Measurements from ENCODE around the gene BCR. TPM values are rescaled to one million over a fixed set of nuclear protein-coding genes. Genes with fewer than 3 reads are reported as not detected.
"Not testable (repeated sequence)": the region's sequence is repeated elsewhere in the genome, so short reads cannot be mapped to it uniquely, and the experiment has no call there.

Gene BCR
- total and polyA plus RNA-seq, 9 donors: 7.1 to 44.6 (median 35.6) TPM

GRCh38 chr22:23325183-23325582, 144.9 kb downstream of the BCR start:
- no peaks in the 10 kb centered on the region for H3K4me1 ChIP-seq (ENCODE audit: insufficient read depth)
- no peaks in the 10 kb centered on the region for H3K9me3 ChIP-seq
- no peak overlapping the region for H3K4me3 ChIP-seq
- H3K27me3 ChIP-seq: no peaks in the 10 kb centered on the region
- DNase-seq: no peak
- TF ChIP-seq CTCF (IDR thresholded peaks at IDR 0.05) (no peak), EP300 (IDR thresholded peaks at IDR 0.05) (no peak), POLR2A (IDR thresholded peaks at IDR 0.05) (no peak)
- WGBS, 3 donors: 68 to 79% (median 77%) methylated on average over 6 of the region's 6 CpGs
- H3K36me3 ChIP-seq: no peaks in the 10 kb centered on the region
- intact Hi-C loops (cut with DNase I): no loop called here
- H3K27ac ChIP-seq: no peak overlapping the region

- H3K27ac ChIP-seq; H3K36me3 ChIP-seq; H3K4me1 ChIP-seq (ENCODE audit: insufficient read depth); H3K9me3 ChIP-seq; H3K27me3 ChIP-seq; H3K4me3 ChIP-seq; DNase-seq; intact Hi-C loops (cut with DNase I): not testable (repeated sequence)
Observed at GRCh38 chr22:23333822-23334221, 153.5 kb downstream of the BCR start.

GRCh38 chr22:23337672-23338071, 157.4 kb downstream of the BCR start:
- H3K4me3 ChIP-seq; H3K9me3 ChIP-seq; H3K36me3 ChIP-seq; DNase-seq; H3K4me1 ChIP-seq (ENCODE audit: insufficient read depth); H3K27me3 ChIP-seq; H3K27ac ChIP-seq; intact Hi-C loops (cut with DNase I): not testable (repeated sequence)
- WGBS, 3 donors: 86 to 88% (median 86%) methylated on average over 5 to 8 of the region's 9 CpGs

GRCh38 chr22:23341942-23342695, 161.8 kb downstream of the BCR start:
- H3K4me1 ChIP-seq (ENCODE audit: insufficient read depth); DNase-seq; H3K27me3 ChIP-seq; H3K27ac ChIP-seq; H3K4me3 ChIP-seq; H3K36me3 ChIP-seq; intact Hi-C loops (cut with DNase I); H3K9me3 ChIP-seq: not testable (repeated sequence)
- 59 to 77% (median 65%) methylated on average over 9 to 10 of the region's 10 CpGs for WGBS, 3 donors

GRCh38 chr22:23351321-23351720, 171.0 kb downstream of the BCR start:
- WGBS, 3 donors: 26 to 52% (median 42%) methylated on average over 1 of the region's 1 CpG
- intact Hi-C loops (cut with DNase I): no loop called here
- Histone ChIP-seq H3K27me3 (no peaks in the 10 kb centered on the region), H3K4me3 (no peak overlapping the region), H3K4me1 (ENCODE audit: insufficient read depth) (no peaks in the 10 kb centered on the region), H3K9me3 (no peaks in the 10 kb centered on the region), H3K27ac (no peak overlapping the region), H3K36me3 (no peaks in the 10 kb centered on the region)
- DNase-seq: no peak
- no peak for TF ChIP-seq CTCF (IDR thresholded peaks at IDR 0.05)
- no peak for TF ChIP-seq EP300 (IDR thresholded peaks at IDR 0.05)
- TF ChIP-seq POLR2A (IDR thresholded peaks at IDR 0.05): no peak

GRCh38 chr22:23353004-23353403, 172.7 kb downstream of the BCR start:
- no peak overlapping the region for H3K4me3 ChIP-seq
- WGBS, 3 donors: 85 to 93% (median 92%) methylated on average over 1 of the region's 1 CpG
- no peaks in the 10 kb centered on the region for H3K36me3 ChIP-seq
- no peak overlapping the region for H3K27ac ChIP-seq
- H3K27me3 ChIP-seq: no peaks in the 10 kb centered on the region
- no peak for DNase-seq
- intact Hi-C loops (cut with DNase I): no loop called here
- H3K9me3 ChIP-seq: no peaks in the 10 kb centered on the region
- TF ChIP-seq CTCF (IDR thresholded peaks at IDR 0.05) (no peak), EP300 (IDR thresholded peaks at IDR 0.05) (no peak), POLR2A (IDR thresholded peaks at IDR 0.05) (no peak)
- no peaks in the 10 kb centered on the region for H3K4me1 ChIP-seq (ENCODE audit: insufficient read depth)
